Measurements from ENCODE around the gene ZNF783.
"Not testable (repeated sequence)": the region's sequence is repeated elsewhere in the genome, so short reads cannot be mapped to it uniquely, and the experiment has no call there.

The ZNF783 gene

DNA sequence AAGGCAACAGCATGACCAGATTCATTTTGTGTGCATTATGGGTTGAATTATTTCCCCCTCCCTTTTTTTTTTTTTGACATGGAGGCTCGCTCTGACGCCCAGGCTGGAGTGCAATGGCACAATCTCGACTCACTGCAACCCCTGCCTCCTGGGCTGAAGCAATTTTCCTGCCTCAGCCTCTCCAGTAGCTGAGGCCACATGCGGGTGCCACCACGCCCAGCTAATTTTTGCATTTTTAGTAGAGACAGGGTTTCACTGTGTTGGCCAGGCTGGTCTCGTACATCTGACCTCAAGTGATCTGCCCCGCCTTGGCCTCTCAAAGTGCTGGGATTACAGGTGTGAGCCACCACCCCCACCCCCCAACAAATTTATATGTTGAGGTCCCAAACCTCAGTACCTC, 42.0 kb downstream of the ZNF783 start:
- no peak for DNase-seq

- DNase-seq, result no peak
Measured at GRCh38 chr7:149306854-149307253, 44.9 kb downstream of the ZNF783 start.

DNA sequence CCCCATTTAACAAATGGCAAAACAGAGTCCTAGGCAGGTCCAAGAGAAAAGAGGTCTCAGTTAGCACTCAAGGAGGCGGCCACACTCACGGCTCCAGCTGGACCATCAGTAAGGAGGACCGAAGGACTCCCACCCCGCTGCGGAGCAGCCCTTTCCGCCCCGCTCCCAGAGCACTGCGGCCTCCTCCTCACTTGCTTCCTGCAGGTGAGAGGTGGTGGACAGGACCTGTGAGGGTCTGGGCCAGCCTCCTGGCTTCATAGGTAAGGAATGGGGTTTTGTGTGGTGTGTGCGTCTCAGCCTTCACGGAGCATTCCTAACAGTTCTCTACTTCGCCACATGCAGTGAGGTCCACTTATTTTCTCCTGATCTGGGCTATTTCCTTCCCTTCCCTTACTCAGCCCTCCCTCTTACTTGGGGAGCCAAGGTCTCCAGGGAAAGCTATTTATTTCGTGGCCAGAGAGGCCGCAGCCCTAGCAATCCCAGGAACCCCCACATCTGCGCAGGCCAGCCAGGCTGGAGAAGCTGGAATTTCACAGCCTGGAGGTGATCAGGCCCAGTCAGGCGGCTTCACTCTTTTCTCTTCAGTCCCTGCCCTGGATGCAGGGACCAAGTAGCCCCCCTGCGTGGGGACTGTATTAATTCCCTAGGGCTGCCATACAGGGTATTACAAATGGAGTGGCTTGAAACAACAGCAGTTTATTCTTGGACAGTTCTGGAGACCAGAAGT, 45.9 kb downstream of the ZNF783 start:
- no peak for DNase-seq

GRCh38 chr7:149310113-149310836, 48.3 kb downstream of the ZNF783 start:
- DNase-seq, result peak; percentile 80

- no peak for DNase-seq
Measured at GRCh38 chr7:149310990-149311573, 49.1 kb downstream of the ZNF783 start.

DNA sequence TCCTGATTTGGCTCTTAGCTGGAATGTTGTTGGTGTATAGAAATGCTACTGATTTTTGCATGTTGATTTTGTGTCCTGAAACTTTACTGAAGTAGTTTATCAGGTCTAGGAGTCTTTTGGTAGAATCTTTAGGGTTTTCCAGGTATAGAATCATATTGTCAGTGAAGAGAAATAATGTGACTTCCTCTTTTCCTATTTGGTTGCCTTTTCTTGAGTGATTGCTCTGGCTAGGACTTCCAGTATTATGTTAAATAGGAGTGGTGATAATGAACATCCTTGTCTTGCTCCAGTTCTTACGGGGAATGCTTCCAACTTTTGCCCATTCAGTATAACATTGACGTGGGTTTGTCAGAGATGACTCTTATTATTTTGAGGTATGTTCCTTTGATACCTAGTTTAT, 52.0 kb downstream of the ZNF783 start:
- no peak for DNase-seq

DNA sequence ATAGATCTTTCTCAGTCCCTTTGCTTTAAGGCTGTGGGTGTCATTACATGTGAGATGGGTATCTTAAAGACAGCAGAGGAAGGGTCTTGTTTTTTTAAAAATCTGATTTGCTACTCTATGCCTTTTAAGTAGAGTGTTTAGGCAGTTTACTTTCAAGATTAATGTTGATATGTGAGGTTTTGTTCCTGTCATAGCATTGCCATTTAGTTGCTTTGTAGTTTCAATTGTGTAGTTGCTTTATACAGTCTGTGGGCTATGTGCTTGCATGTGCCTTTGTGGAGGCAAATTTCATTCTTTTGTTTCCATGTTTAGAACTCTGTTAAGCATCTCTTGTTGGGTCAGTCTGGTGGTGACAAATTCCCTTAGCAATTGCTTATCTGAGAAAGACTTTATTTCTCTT, 54.6 kb downstream of the ZNF783 start:
- no peak for DNase-seq

DNA sequence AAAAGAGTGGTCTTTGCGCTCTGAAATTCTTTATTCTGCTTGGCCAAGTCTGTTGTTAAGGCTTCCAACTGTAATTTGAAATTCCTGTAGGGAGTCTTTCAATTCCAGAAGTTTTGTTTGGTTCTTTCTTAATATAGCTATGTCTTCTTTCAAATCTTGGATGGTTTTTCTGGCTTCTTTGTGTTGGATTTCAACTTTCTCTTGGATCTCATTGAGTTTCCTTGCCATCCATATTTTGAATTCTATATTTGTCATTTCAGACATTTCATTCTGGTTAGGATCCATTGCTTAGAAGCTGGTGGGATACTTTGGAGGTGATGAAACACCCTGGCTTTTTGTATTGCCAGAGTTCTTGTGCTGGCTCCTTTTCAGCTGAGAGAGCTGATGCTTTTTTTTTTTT, 55.5 kb downstream of the ZNF783 start:
- DNase-seq, result no peak

- no peak for DNase-seq
Measured at GRCh38 chr7:149317986-149318672, 56.1 kb downstream of the ZNF783 start.

GRCh38 chr7:149319376-149319775, 57.4 kb downstream of the ZNF783 start:
- DNase-seq, result no peak

DNA sequence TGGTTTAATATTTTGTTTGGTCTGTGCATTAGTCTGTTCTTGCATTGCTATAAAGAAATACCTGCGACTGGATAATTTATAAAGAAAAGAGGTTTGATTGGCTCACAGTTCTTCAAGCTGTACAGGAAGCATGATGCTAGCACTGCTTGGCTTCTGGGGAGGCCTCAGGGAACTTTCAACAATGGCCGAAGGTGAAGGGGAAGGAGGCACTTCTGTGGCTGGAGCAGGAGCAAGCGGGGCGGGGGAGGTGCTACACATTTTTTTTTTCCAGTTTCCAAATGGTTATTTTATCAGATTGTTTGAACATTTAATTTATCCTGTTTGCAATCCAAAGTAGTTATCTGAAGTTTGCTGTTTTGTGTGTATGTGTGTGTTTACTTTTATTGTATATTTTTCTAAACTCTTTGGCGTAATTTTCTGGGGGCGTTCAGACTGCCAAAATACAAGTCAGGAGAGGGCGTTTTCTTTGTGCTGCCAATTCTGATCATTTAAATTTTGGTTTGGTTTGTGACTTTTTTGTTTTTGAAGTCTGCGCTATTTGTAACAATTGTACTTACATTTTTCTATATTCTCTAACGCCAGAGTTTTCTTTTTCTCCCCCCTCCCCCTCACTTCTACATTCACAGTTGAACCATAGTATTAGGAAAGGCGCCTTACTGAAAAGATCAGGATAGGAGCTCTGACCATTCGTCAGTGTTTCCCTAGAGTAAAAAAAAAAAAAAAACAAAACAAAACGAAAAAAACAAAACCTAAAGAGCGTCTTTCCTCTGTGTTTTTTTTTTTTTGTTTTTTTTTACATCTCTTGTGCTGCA, 58.5 kb downstream of the ZNF783 start:
- DNase-seq, result no peak

GRCh38 chr7:149321125-149321905, 59.3 kb downstream of the ZNF783 start:
- DNase-seq, result not testable (repeated sequence)

GRCh38 chr7:149321978-149322541, 60.1 kb downstream of the ZNF783 start:
- no peak for DNase-seq

DNA sequence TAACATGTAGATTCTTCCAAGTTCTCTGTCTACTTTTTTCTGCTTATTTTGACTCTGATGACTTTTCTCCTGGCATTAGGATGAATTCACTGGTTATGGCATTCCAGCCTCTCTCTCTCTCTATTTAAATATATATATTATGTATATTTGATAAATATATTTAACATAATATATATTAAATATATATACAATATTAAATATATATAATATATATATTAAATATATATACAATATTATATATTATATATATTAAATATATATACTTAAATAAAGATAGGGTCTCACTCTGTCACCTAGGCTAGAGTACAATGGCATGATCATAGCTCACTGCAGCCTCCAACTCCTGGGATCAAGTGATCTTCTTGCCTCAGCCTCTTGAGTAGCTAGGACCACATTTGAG, 60.7 kb downstream of the ZNF783 start:
- DNase-seq, result no peak

GRCh38 chr7:149325248-149325647, 63.3 kb downstream of the ZNF783 start:
- no peak for DNase-seq

GRCh38 chr7:149329265-149329664, 67.3 kb downstream of the ZNF783 start:
- no peak for DNase-seq

DNA sequence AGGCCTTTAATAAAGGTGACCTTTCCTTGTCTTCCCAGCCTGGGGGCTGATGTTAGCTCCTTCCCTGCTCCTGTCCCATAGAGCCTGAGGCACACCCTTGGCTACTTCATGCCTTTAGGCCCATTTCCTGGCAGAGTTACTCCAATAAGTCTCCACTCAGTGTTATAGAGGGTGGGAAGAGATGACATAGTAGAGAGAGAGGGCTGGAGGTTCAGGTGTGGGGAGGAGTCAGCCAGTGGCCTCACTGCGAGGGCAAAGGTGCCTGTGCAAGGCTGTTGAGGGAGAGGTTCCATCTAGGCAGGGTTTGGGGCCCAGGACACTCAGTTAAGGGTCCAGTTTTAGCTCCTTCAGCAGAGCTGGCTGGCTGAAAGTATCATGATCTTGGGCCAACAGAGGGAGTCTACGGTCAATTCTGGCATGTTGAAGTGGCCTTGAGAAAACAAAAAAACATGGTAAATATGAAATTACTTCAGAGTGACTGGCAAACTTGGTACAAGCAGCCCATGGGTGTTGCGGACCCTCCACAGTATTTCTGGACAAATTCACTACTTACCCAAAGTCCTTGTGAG, 67.9 kb downstream of the ZNF783 start:
- no peak for DNase-seq

DNA sequence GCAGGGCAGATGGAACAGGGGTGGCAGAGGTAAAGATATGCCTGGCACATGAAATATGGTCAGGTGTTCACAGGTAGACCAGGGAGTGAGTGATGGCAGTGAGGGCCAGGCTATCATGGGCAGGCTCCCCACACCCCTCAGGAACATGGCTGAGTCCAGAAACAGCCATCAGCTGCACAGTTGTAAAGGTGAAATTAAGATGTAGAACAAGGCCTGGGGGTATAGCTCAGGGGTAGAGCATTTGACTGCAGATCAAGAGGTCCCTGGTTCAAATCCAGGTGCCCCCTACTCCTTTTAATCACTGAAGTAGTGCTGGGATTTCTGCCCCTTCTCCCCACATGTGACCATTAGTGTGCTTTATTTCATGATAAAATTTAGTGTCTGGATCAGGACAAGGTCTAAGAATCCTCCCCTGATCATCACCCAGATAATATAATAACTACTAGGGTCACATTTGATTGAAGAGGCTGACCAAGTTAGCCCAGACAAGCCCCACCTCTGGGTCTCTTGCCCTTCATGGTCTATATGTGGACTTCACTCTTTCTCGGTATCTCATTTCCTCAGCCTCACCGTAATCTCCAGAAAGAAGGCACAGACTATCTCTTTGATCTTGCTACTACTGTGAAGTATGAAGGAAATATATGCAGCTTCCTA, 69.0 kb downstream of the ZNF783 start:
- DNase-seq, result no peak

GRCh38 chr7:149332602-149333320, 70.8 kb downstream of the ZNF783 start:
- DNase-seq, result not testable (repeated sequence)

DNA sequence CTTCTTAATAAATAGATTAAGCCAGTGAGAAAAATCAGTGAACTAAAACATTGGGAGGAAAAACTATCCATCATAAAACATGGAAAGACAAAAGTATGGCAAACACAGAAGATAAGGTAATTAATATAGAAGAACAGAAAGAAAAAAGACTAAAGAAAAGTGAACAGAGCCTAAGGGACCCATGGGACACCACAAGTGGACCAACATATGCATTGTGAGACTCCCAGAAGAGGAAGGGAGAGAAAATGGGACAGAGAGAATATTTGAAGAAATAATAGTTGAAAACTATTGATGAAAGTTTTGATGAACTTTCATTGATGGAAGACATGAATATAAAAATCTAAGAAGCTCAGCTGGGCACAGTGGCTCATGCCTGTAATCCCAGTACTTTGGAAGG, 71.3 kb downstream of the ZNF783 start:
- DNase-seq, result no peak
